ENCODE measurements around the gene CSNK1G2.

DNA sequence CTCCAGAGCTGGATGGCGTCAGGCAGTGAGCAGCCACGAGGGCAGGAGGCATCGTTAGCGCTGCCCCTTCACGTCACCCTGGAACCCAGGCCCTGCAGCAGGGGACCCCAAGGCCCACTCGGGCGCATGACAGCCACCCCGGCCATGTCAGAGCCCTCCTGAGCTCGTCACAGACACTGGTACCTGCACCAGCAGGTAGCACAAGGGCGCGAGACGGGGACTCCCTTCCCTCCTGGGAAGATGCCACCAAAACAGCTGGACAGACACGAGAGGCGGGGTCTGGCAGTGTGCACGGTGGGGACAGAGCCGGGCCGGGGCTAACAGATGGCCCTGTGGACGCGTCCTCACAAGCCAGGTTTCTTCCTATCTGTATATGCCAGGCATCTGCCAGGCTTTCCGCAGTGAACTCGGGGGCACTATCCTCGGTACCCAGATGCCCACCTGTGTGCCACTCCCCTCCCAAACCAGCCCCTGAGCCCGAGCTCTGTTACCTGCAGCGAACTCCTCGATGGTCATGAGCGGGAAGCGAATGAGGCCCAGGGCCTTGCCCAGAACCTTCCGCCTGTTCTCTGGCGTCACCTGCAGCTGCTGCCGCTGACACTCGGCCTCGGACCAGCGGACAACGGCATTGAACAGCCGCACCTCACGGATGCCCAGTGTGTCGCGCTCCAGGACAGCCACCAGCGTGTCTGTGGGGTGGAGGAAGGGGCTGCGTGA lies 48.7 kb downstream of the CSNK1G2 start:
- TF ChIP-seq, protein P1, sequence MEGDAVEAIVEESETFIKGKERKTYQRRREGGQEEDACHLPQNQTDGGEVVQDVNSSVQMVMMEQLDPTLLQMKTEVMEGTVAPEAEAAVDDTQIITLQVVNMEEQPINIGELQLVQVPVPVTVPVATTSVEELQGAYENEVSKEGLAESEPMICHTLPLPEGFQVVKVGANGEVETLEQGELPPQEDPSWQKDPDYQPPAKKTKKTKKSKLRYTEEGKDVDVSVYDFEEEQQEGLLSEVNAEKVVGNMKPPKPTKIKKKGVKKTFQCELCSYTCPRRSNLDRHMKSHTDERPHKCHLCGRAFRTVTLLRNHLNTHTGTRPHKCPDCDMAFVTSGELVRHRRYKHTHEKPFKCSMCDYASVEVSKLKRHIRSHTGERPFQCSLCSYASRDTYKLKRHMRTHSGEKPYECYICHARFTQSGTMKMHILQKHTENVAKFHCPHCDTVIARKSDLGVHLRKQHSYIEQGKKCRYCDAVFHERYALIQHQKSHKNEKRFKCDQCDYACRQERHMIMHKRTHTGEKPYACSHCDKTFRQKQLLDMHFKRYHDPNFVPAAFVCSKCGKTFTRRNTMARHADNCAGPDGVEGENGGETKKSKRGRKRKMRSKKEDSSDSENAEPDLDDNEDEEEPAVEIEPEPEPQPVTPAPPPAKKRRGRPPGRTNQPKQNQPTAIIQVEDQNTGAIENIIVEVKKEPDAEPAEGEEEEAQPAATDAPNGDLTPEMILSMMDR (IDR thresholded peaks at IDR 0.05) = no peak
- no peak for TF ChIP-seq POLR2A (IDR thresholded peaks at IDR 0.05)
